WERI-Rb-1 (cell line): Measurements from ENCODE around the gene RHOF.
"Not testable (repeated sequence)": the region's sequence is repeated elsewhere in the genome, so short reads cannot be mapped to it uniquely, and the experiment has no call there.

Source experiments
- DNase-seq: peaks from one replicate; pipeline ENCODE4 v3.0.0-alpha.2; 2020
- H3K27ac ChIP-seq: fragments of 250-450 bp; sonication (Bioruptor Pico); 2 replicates; pipeline ENCODE4 v1.5.1; 2020; ENCODE audit warnings: mild to moderate bottlenecking, moderate library complexity
- H3K27me3 ChIP-seq: fragments of 250-450 bp; sonication (Bioruptor Pico); 2 replicates; pipeline ENCODE4 v1.5.1; 2021; ENCODE audit warnings: mild to moderate bottlenecking, low read depth, moderate library complexity; ENCODE audit not compliant: insufficient read depth, severe bottlenecking
- H3K36me3 ChIP-seq: fragments of 250-450 bp; sonication (Bioruptor Pico); 2 replicates; pipeline ENCODE4 v1.5.1; 2020; ENCODE audit warnings: mild to moderate bottlenecking, moderate library complexity
- H3K4me3 ChIP-seq: 2 replicates; pipeline ENCODE4 v1.5.1; 2011; ENCODE audit warnings: low read depth, mild to moderate bottlenecking, control low read depth, low read length
- H3K9me3 ChIP-seq: fragments of 250-450 bp; sonication (Bioruptor Pico); 2 replicates; pipeline ENCODE4 v1.5.1; 2021; ENCODE audit warnings: mild to moderate bottlenecking, moderate library complexity; ENCODE audit not compliant: severe bottlenecking
- TF ChIP-seq, protein P1 (sequence below): IDR thresholded peaks from 2 replicates; pipeline ENCODE4 v1.5.1; 2011; ENCODE audit warnings: low read depth, mild to moderate bottlenecking, control low read depth, inconsistent platforms, low read length

Gene RHOF

GRCh38 chr12:121748571-121749265 lies 44.8 kb downstream of the RHOF start:
- H3K27ac ChIP-seq, result peak overlapping the region; percentile 70
- H3K4me3 ChIP-seq, result no peak overlapping the region
- TF ChIP-seq, protein P1, sequence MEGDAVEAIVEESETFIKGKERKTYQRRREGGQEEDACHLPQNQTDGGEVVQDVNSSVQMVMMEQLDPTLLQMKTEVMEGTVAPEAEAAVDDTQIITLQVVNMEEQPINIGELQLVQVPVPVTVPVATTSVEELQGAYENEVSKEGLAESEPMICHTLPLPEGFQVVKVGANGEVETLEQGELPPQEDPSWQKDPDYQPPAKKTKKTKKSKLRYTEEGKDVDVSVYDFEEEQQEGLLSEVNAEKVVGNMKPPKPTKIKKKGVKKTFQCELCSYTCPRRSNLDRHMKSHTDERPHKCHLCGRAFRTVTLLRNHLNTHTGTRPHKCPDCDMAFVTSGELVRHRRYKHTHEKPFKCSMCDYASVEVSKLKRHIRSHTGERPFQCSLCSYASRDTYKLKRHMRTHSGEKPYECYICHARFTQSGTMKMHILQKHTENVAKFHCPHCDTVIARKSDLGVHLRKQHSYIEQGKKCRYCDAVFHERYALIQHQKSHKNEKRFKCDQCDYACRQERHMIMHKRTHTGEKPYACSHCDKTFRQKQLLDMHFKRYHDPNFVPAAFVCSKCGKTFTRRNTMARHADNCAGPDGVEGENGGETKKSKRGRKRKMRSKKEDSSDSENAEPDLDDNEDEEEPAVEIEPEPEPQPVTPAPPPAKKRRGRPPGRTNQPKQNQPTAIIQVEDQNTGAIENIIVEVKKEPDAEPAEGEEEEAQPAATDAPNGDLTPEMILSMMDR, result 0 out of 2 replicates have a peak, but pooled peaks have one; percentile 9
- no peaks in the 10 kb centered on the region for H3K27me3 ChIP-seq
- DNase-seq, result peak; percentile 72
- no peaks in the 10 kb centered on the region for H3K9me3 ChIP-seq
- peaks cover 56% of the 10 kb centered on the region for H3K36me3 ChIP-seq

GRCh38 chr12:121748218-121748570 lies 45.3 kb downstream of the RHOF start:
- Histone ChIP-seq H3K27me3 (no peaks in the 10 kb centered on the region), H3K36me3 (peaks cover 58% of the 10 kb centered on the region), H3K27ac (peak overlapping the region; percentile 70), H3K9me3 (no peaks in the 10 kb centered on the region), H3K4me3 (no peak overlapping the region)
- DNase-seq, result peak; percentile 35
- TF ChIP-seq, protein P1, result no peak

- H3K4me3 ChIP-seq, H3K9me3 ChIP-seq, DNase-seq, H3K27me3 ChIP-seq, H3K27ac ChIP-seq: not testable (repeated sequence)
- H3K36me3 ChIP-seq, result peaks cover 44% of the 10 kb centered on the region
Observed at GRCh38 chr12:121745545-121745944, 47.9 kb downstream of the RHOF start.

- TF ChIP-seq, protein P1, result no peak
- H3K36me3 ChIP-seq, result peaks cover 37% of the 10 kb centered on the region
- H3K27ac ChIP-seq, result no peak overlapping the region
- DNase-seq, result no peak
- H3K9me3 ChIP-seq, result no peaks in the 10 kb centered on the region
- no peaks in the 10 kb centered on the region for H3K27me3 ChIP-seq
- no peak overlapping the region for H3K4me3 ChIP-seq
Observed at GRCh38 chr12:121741743-121742142, 51.7 kb downstream of the RHOF start.

- Histone ChIP-seq H3K36me3 (peaks cover 37% of the 10 kb centered on the region), H3K9me3 (no peaks in the 10 kb centered on the region), H3K27me3 (no peaks in the 10 kb centered on the region), H3K4me3 (no peak overlapping the region), H3K27ac (no peak overlapping the region)
- TF ChIP-seq, protein P1, result no peak
- no peak for DNase-seq
Observed at GRCh38 chr12:121740847-121741246, 52.6 kb downstream of the RHOF start.

DNA sequence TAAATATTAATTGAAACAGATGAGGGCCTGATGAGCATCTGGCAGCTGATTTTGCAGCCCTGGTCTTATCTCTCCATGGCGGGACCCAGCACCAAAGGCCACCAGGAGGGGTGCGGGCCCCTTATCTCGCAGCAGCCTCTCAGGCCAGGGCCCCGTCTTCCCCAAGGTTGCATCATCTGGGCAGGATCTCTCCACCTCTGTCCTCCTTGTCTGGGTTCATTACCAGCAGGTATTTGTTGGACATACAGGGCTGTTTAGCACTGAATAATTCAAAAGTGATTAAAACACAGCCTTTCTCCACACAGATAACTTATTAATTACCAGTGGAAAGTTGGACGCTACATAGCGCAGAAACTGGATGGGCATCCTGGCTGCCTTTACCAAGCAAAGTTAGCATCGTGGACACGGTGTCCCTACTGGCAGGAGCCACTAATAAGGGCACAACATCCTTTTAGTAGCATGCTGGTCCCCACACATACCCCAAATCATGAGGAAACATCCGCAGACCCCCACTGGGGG lies 55.1 kb downstream of the RHOF start:
- Histone ChIP-seq H3K36me3 (peaks cover 19% of the 10 kb centered on the region), H3K4me3 (no peak overlapping the region), H3K9me3 (no peaks in the 10 kb centered on the region), H3K27me3 (no peaks in the 10 kb centered on the region), H3K27ac (no peak overlapping the region)
- TF ChIP-seq, protein P1, result no peak
- DNase-seq, result no peak
